HG03280 (cell line): ENCODE measurements around the gene EPN2.

Experiments
- ATAC-seq: cut with Tn5 transposase; IDR thresholded peaks from one replicate; pipeline ENCODE4 v1.9.1; 2021; ENCODE audit warnings: mild to moderate bottlenecking, moderate library complexity; ENCODE audit not compliant: unreplicated experiment

The EPN2 gene

GRCh38 chr17:19290066-19290705 lies 53.0 kb downstream of the EPN2 start:
- ATAC-seq = no peak

- no peak for ATAC-seq
Observed at GRCh38 chr17:19291646-19292376, 54.6 kb downstream of the EPN2 start.

GRCh38 chr17:19292377-19292711 lies 55.2 kb downstream of the EPN2 start:
- no peak for ATAC-seq

- no peak for ATAC-seq
Observed at GRCh38 chr17:19294443-19294842, 57.3 kb downstream of the EPN2 start.

- no peak for ATAC-seq
Observed at GRCh38 chr17:19295473-19296135, 58.4 kb downstream of the EPN2 start.

GRCh38 chr17:19296786-19297778 lies 59.9 kb downstream of the EPN2 start:
- ATAC-seq = no peak

- ATAC-seq = no peak
Observed at GRCh38 chr17:19298569-19299213, 61.5 kb downstream of the EPN2 start.

GRCh38 chr17:19299214-19299747 lies 62.1 kb downstream of the EPN2 start:
- ATAC-seq = no peak

- no peak for ATAC-seq
Observed at GRCh38 chr17:19299866-19300265, 62.7 kb downstream of the EPN2 start.

GRCh38 chr17:19301274-19301951 lies 64.2 kb downstream of the EPN2 start:
- no peak for ATAC-seq

- no peak for ATAC-seq
Observed at GRCh38 chr17:19301973-19302372, 64.8 kb downstream of the EPN2 start.

GRCh38 chr17:19302791-19303331 lies 65.7 kb downstream of the EPN2 start:
- no peak for ATAC-seq

GRCh38 chr17:19303367-19303776 lies 66.2 kb downstream of the EPN2 start:
- ATAC-seq = no peak

GRCh38 chr17:19304209-19304608 lies 67.0 kb downstream of the EPN2 start:
- ATAC-seq = no peak

- ATAC-seq = no peak
Observed at GRCh38 chr17:19304751-19305150, 67.6 kb downstream of the EPN2 start.

- ATAC-seq = no peak
Observed at GRCh38 chr17:19305256-19305655, 68.1 kb downstream of the EPN2 start.

GRCh38 chr17:19305761-19306159 lies 68.6 kb downstream of the EPN2 start:
- ATAC-seq = no peak

- ATAC-seq = peak; percentile 87
Observed at GRCh38 chr17:19306160-19307111, 69.3 kb downstream of the EPN2 start.
